OCI-LY3 (cell line): ENCODE results near the gene KLF7.

Source experiments
- EZH2phosphoT487 ChIP-seq: fragments of 200-600 bp; shearing (Covaris generic); IDR thresholded peaks from 2 replicates; pipeline ENCODE4 v1.6.1; 2018; ENCODE audit warnings: antibody characterized with exemption, mixed run types, low read depth
- TF ChIP-seq, protein P1 (sequence below): fragments of 200-600, 300-600 bp; sonication (generic); IDR thresholded peaks from 2 replicates; pipeline ENCODE4 v1.5.1; 2014; ENCODE audit warnings: antibody characterized with exemption, low read length, low read depth

DNA sequence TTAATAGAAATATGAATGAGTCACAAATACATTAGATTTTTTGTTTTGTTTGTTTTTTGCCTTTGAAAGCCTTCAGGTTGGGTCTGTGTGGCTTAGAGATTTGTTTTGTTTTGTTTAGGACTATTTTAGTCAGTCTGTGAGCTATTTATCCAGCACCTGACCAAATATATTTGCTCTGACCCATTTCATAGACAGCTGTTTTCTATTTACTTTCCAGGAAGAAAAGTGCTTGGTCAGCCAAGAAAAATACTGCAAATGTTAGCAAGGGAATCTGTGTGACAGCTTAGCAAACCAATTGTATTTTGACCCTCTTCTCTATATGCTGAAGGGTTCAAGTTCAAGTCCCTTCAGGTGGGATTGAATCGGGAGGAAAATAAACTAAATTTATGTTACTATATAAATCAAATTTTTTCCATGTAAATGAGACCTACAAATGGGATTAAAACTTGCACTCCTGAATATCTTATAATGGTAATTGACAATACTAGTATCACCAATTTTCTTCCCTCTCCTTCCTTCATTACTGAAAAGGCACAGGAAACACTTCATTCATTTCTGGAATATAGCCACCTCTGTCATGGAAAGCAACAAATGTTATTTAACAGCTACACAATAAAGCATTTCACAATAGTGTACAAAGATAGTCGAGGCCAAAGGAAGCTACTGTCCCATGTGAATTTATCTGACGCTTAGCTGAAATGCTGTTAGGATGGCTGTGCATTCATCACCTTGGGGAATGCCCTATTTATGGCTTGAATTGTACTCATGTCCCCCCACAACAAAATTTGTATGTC, 23.1 kb upstream of the KLF7 start:
- TF ChIP-seq, protein P1, sequence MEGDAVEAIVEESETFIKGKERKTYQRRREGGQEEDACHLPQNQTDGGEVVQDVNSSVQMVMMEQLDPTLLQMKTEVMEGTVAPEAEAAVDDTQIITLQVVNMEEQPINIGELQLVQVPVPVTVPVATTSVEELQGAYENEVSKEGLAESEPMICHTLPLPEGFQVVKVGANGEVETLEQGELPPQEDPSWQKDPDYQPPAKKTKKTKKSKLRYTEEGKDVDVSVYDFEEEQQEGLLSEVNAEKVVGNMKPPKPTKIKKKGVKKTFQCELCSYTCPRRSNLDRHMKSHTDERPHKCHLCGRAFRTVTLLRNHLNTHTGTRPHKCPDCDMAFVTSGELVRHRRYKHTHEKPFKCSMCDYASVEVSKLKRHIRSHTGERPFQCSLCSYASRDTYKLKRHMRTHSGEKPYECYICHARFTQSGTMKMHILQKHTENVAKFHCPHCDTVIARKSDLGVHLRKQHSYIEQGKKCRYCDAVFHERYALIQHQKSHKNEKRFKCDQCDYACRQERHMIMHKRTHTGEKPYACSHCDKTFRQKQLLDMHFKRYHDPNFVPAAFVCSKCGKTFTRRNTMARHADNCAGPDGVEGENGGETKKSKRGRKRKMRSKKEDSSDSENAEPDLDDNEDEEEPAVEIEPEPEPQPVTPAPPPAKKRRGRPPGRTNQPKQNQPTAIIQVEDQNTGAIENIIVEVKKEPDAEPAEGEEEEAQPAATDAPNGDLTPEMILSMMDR: no peak
- TF ChIP-seq EZH2phosphoT487: no peak
